Stimulated activated CD4-positive, alpha-beta T cell treated with anti-CD3 and anti-CD28 coated beads, Interleukin-15, amount 100 ng/mL, for 24 hours (primary cell): ENCODE data around the gene AXIN1.
"Not testable (repeated sequence)": the region's sequence is repeated elsewhere in the genome, so short reads cannot be mapped to it uniquely, and the experiment has no call there.

ENCODE experiments used
- DNase-seq: peaks from one replicate; pipeline ENCODE4 v3.0.0-alpha.2; 2020

The AXIN1 gene

GRCh38 chr16:352547-353403 is at the start of gene AXIN1:
Gene AXIN1, minus strand, starts transcription at chr16:352723. Its CDS starts 5,698 bp downstream, at chr16:347025.
- DNase-seq, result peak; percentile 100

GRCh38 chr16:401468-402348 is 49.2 kb upstream of the AXIN1 start, which contains the start of gene DECR2:
Gene DECR2, plus strand, starts transcription at chr16:401885. Its CDS starts 79 bp downstream, at chr16:401964.
- DNase-seq, result peak; percentile 99

GRCh38 chr16:400061-400591 is 47.6 kb upstream of the AXIN1 start:
- no peak for DNase-seq

GRCh38 chr16:399340-400019 is 47.0 kb upstream of the AXIN1 start:
- no peak for DNase-seq

GRCh38 chr16:398561-399339 is 46.2 kb upstream of the AXIN1 start:
- DNase-seq, result no peak

GRCh38 chr16:397736-398332 is 45.3 kb upstream of the AXIN1 start:
- DNase-seq, result peak; percentile 51

GRCh38 chr16:397135-397661 is 44.7 kb upstream of the AXIN1 start, which contains the start of gene NME4:
Gene NME4, plus strand, starts transcription at chr16:397199. Its CDS starts 24 bp downstream, at chr16:397223.
- peak; percentile 46 for DNase-seq

- no peak for DNase-seq
These were observed 44.1 kb upstream of the AXIN1 start for GRCh38 chr16:396605-397004.

GRCh38 chr16:396199-396598 is 43.7 kb upstream of the AXIN1 start:
- DNase-seq, result no peak

- no peak for DNase-seq
These were observed 40.0 kb upstream of the AXIN1 start for GRCh38 chr16:392450-393030.

GRCh38 chr16:391885-392335 is 39.4 kb upstream of the AXIN1 start:
- peak; percentile 88 for DNase-seq

GRCh38 chr16:389352-389751 is 36.8 kb upstream of the AXIN1 start:
- DNase-seq, result no peak

- not testable (repeated sequence) for DNase-seq
These were observed 35.5 kb upstream of the AXIN1 start for GRCh38 chr16:387761-388666.

- no peak for DNase-seq
These were observed 34.2 kb upstream of the AXIN1 start for GRCh38 chr16:386641-387156.

- peak; percentile 62 for DNase-seq
These were observed 31.0 kb upstream of the AXIN1 start for GRCh38 chr16:383326-384051.

- peak; percentile 79 for DNase-seq
These were observed 29.5 kb upstream of the AXIN1 start, which contains the start of gene PGAP6 for GRCh38 chr16:381789-382717. Gene PGAP6, minus strand, starts transcription at chr16:381978. Its CDS starts 157 bp downstream, at chr16:381821.
